Liver (tissue), 9 donors: ENCODE data around the gene SPRN. TPM values are rescaled to one million over a fixed set of nuclear protein-coding genes. Genes with fewer than 3 reads are reported as not detected.
"Not testable (repeated sequence)": the region's sequence is repeated elsewhere in the genome, so short reads cannot be mapped to it uniquely, and the experiment has no call there.

Experiments used
- DNase-seq: peaks from one replicate; pipeline ENCODE4 v3.0.0-alpha.2; 2017; ENCODE audit warnings: low spot score
- H3K27ac ChIP-seq, 2 donors: one replicate each; pipeline ENCODE4 v1.7.0; 2013; ENCODE audit warnings: inconsistent platforms in 2 of 2, low read length in 2 of 2, control low read depth in 1 of 2, low read depth in 1 of 2, mild to moderate bottlenecking in 1 of 2
- H3K27me3 ChIP-seq, 4 donors: one replicate each; pipeline versions ENCODE4 v1.6.1 to v1.7.0; 2013; ENCODE audit warnings: low read length in 3 of 4, inconsistent platforms in 1 of 4, mild to moderate bottlenecking in 1 of 4, moderate library complexity in 1 of 4; ENCODE audit not compliant: control insufficient read depth in 4 of 4, insufficient read depth in 4 of 4
- H3K36me3 ChIP-seq, 4 donors: one replicate each; pipeline versions ENCODE4 v1.6.1 to v1.7.0; 2013; ENCODE audit warnings: low read length in 3 of 4, mild to moderate bottlenecking in 3 of 4, low read depth in 1 of 4, moderate library complexity in 1 of 4; ENCODE audit not compliant: control insufficient read depth in 4 of 4, insufficient read depth in 3 of 4
- H3K4me1 ChIP-seq, 4 donors: one replicate each; pipeline versions ENCODE4 v1.6.1 to v1.7.0; 2013; ENCODE audit warnings: low read length in 3 of 4, mild to moderate bottlenecking in 3 of 4, moderate library complexity in 1 of 4; ENCODE audit not compliant: control insufficient read depth in 4 of 4, insufficient read depth in 4 of 4
- H3K4me3 ChIP-seq, 3 donors: one replicate each; pipeline versions ENCODE4 v1.6.1 to v1.7.0; 2013; ENCODE audit warnings: low read length in 3 of 3, control low read depth in 1 of 3, low read depth in 1 of 3, mild to moderate bottlenecking in 1 of 3
- H3K9ac ChIP-seq, 2 donors: one replicate each; pipeline ENCODE4 v1.7.0; 2013; ENCODE audit warnings: low read length in 2 of 2, mild to moderate bottlenecking in 2 of 2, moderate library complexity in 2 of 2, control low read depth in 1 of 2, low read depth in 1 of 2
- H3K9me3 ChIP-seq, 4 donors: one replicate each; pipeline versions ENCODE4 v1.6.1 to v1.7.0; 2013; ENCODE audit warnings: low read length in 3 of 4; ENCODE audit not compliant: control insufficient read depth in 4 of 4
- EGR1 ChIP-seq, 2 donors: IDR thresholded peaks; 2 replicates each; pipeline ENCODE4 v1.6.1; 2016 to 2018; ENCODE audit warnings: antibody characterized with exemption in 2 of 2, low read depth in 2 of 2
- FOXA2 ChIP-seq: IDR thresholded peaks from 2 replicates; pipeline ENCODE4 v1.6.1; 2016; ENCODE audit warnings: antibody characterized with exemption
- GABPA ChIP-seq, 2 donors: IDR thresholded peaks in 1 of 2; conservative IDR thresholded peaks in 1 of 2; 2 replicates each; pipeline ENCODE4 v1.6.1; 2016; ENCODE audit warnings: antibody characterized with exemption in 2 of 2, mild to moderate bottlenecking in 1 of 2, moderate library complexity in 1 of 2
- NR2F2 ChIP-seq: IDR thresholded peaks from 2 replicates; pipeline ENCODE4 v1.6.1; 2016; ENCODE audit warnings: antibody characterized with exemption
- RAD21 ChIP-seq, 2 donors: IDR thresholded peaks; 2 replicates each; pipeline ENCODE4 v1.6.1; 2016; ENCODE audit warnings: antibody characterized with exemption in 2 of 2, mild to moderate bottlenecking in 2 of 2
- SP1 ChIP-seq: IDR thresholded peaks from 2 replicates; pipeline ENCODE4 v1.6.1; 2018; ENCODE audit warnings: antibody characterized with exemption, mild to moderate bottlenecking
- TAF1 ChIP-seq: conservative IDR thresholded peaks from 2 replicates; pipeline ENCODE4 v1.6.1; 2016; ENCODE audit warnings: antibody characterized with exemption, mild to moderate bottlenecking
- YY1 ChIP-seq: IDR thresholded peaks from 2 replicates; pipeline ENCODE4 v1.6.1; 2016; ENCODE audit warnings: antibody characterized with exemption, mild to moderate bottlenecking
- WGBS: extraction: QIAGEN DNeasy Blood & Tissue Kit; methylation state at CpG from one replicate; pipeline ENCODE4 v1.1.7; 2013; 5-methylcytosine and 5-hydroxymethylcytosine counted together
- polyA plus RNA-seq, 2 donors: library from polyadenylated mRNA; stranded (reverse) in 1 of 2; unstranded in 1 of 2; fragments of 200-250 nt in 1 of 2; fragments of >200 nt in 1 of 2; fragmentation: Nextera tagmentation in 1 of 2; extraction: Ambion mirVana in 1 of 2; gene quantifications; one replicate each; pipeline versions ENCODE4 v1.2.1 to v1.2.3, GENCODE V29; 2013 to 2015
- total RNA-seq, 2 donors: library from RNA; depleted of rRNA; stranded (reverse); fragments of >200 nt; gene quantifications; one replicate each; pipeline ENCODE4 v1.2.3, GENCODE V29; 2014
- TF ChIP-seq, protein P1 (sequence below): fragments of 150-350 bp; IDR thresholded peaks from 2 replicates; pipeline ENCODE4 v1.5.1; 2017; ENCODE audit warnings: improper control_type of control experiment, low read depth, low read length; ENCODE audit not compliant: missing input control
- donor health status: healthy.
- donor health status: healthy.
- donor health status: healthy.
- donor health status: healthy.
- donor health status: healthy.

SPRN gene
- total and polyA plus RNA-seq, 4 donors = 1.3 to 36.4 TPM; not detected in 2

DNA sequence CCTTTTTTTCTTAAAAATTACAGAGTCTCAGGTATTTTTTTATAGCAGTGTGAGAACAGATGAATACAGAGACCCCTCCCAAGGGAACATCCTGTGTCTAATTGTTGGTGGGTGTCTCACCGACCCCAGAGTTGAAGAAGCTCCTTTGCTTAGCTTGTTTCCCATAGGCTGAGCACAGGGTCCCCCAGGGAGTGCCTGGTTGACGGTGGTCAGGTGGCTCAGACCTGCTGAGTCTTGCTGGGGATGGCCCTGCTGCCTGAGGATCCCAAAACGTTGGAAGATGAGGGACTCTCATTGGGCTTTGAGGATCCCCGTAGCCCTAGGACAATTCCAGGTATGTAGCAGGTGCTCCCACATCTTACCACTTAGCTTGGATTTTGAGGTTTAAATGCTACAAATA, 48.8 kb upstream of the SPRN start:
- 74% methylated on average over 4 of the region's 4 CpGs for WGBS
- H3K4me1 ChIP-seq = no peaks in the 10 kb centered on the region
- DNase-seq = no peak
- H3K27me3 ChIP-seq = no peaks in the 10 kb centered on the region
- H3K36me3 ChIP-seq = no peaks in the 10 kb centered on the region
- H3K4me3 ChIP-seq = no peak overlapping the region
- H3K27ac ChIP-seq = no peak overlapping the region
- no peak overlapping the region for H3K9ac ChIP-seq
- no peaks in the 10 kb centered on the region for H3K9me3 ChIP-seq
- TF ChIP-seq NR2F2 = no peak
- TF ChIP-seq EGR1 (IDR thresholded peaks at IDR 0.05; ENCODE audit: low read depth in 2 of 2) = no peak
- TF ChIP-seq RAD21 (IDR thresholded peaks at IDR 0.05) = no peak
- no peak for TF ChIP-seq TAF1
- no peak for TF ChIP-seq FOXA2
- TF ChIP-seq, protein P1, sequence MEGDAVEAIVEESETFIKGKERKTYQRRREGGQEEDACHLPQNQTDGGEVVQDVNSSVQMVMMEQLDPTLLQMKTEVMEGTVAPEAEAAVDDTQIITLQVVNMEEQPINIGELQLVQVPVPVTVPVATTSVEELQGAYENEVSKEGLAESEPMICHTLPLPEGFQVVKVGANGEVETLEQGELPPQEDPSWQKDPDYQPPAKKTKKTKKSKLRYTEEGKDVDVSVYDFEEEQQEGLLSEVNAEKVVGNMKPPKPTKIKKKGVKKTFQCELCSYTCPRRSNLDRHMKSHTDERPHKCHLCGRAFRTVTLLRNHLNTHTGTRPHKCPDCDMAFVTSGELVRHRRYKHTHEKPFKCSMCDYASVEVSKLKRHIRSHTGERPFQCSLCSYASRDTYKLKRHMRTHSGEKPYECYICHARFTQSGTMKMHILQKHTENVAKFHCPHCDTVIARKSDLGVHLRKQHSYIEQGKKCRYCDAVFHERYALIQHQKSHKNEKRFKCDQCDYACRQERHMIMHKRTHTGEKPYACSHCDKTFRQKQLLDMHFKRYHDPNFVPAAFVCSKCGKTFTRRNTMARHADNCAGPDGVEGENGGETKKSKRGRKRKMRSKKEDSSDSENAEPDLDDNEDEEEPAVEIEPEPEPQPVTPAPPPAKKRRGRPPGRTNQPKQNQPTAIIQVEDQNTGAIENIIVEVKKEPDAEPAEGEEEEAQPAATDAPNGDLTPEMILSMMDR = no peak

DNA sequence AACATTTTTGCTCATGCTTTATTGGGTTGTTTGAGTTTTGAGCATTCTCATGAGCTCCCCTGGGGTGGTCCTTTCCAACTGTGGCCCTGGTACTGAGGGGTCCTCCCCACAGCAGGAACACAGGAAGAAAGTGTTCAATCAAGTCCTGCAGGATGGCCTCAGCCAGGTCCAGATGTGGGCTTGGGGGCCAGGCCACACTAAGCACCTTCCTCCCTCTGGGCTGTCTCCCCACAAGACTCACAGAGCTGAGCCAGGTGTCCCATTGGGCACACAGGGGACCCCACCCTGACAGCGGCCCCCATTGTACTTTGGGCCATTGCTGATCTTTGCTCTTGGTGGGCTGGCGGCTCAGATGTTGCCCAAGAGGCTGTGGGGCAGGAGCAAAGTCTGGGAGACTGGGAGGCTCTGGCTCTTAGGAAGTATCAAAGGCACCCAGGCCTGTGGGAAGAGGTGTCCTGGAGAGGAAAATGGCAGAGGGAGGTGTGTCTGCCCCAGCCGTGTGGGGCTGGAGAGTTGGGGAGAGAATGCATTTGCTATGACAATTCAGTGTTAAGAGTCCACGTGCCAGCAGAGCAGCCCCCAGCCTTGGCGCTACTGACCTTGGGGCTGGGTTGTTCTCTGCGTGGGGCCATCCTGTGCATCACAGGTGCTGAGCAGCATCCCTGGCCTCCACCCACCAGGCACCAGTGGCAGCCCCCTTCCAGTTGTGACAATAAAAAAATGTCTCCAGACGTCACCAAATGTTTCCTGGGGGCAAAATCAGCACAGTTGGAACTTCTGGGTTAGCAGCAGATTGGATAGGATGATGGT, 47.1 kb upstream of the SPRN start:
- H3K9ac ChIP-seq = no peak overlapping the region
- no peaks in the 10 kb centered on the region for H3K4me1 ChIP-seq
- no peak overlapping the region for H3K27ac ChIP-seq
- H3K9me3 ChIP-seq = peaks cover 0 to 2% (median 0%) of the 10 kb centered on the region in 4 donors
- TF ChIP-seq SP1 (no peak), YY1 (no peak), GABPA (IDR thresholded peaks at IDR 0.05 in 1 of 2, conservative IDR thresholded peaks at IDR 0.05 in 1 of 2) (no peak)
- TF ChIP-seq, protein P1 = no peak
- H3K36me3 ChIP-seq = no peaks in the 10 kb centered on the region
- H3K27me3 ChIP-seq = no peaks in the 10 kb centered on the region
- WGBS = 90% methylated on average over 7 of the region's 7 CpGs
- no peak overlapping the region for H3K4me3 ChIP-seq
- DNase-seq = no peak

DNA sequence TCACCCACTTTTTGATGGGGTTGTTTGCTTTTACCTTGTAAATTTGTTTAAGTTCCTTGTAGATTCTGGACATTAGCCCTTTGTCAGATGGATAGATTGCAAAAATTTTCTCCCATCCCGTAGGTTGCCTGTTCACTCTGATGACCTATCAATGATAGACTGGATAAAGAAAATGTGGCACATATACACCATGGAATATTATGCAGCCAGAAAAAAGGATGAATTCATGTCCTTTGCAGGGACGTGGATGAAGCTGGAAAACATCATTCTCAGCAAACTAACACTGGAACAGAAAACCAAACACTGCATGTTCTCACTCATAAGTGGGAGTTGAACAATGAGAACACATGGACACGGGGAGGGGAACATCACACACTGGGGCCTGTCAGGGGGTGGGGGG, 44.8 kb upstream of the SPRN start:
- 91% methylated on average over 3 of the region's 3 CpGs for WGBS
- H3K4me1 ChIP-seq, H3K9me3 ChIP-seq, H3K27me3 ChIP-seq, H3K27ac ChIP-seq, H3K36me3 ChIP-seq, DNase-seq, H3K9ac ChIP-seq, H3K4me3 ChIP-seq: not testable (repeated sequence)
